HepG2 (cell line): Measurements from ENCODE around the gene GALNTL6. TPM values are rescaled to one million over a fixed set of nuclear protein-coding genes. Genes with fewer than 3 reads are reported as not detected.

Experiments
- ATAC-seq: fragments of 200-7000 bp; cut with Tn5 transposase; 3 replicates; pipeline ENCODE4 v1.9.1; 2020; ENCODE audit warnings: mild to moderate bottlenecking, moderate library complexity
- BruUV-seq: library from RNA; stranded (reverse); fragments of 400-500 nt; replicated peaks from 2 replicates; lab custom pipeline; 2021; lab: Mats Ljungman, UMichigan
- CTCF ChIA-PET: fragments of 300-600 bp; formaldehyde crosslinking; extraction: SDS; loops from one replicate; lab custom pipeline; 2021; ENCODE audit warnings: low total read pairs, inconsistent platforms, low intra/inter-chr PET ratio; lab: Yijun Ruan, JAX
- POLR2A ChIA-PET: fragments of 350-600 bp; sonication (Branson Sonifier 250); formaldehyde crosslinking; loops from one replicate; lab custom pipeline; 2020; ENCODE audit warnings: antibody characterized with exemption, inconsistent platforms; lab: Yijun Ruan, JAX
- DNase-seq: peaks from one replicate; pipeline ENCODE4 v3.0.0-alpha.2; 2015; ENCODE audit warnings: low spot score
- FAIRE-seq: peaks from 3 replicates; lab custom pipeline; 2011; peaks lifted over from hg19 to GRCh38; lab: Jason Lieb, UNC
- H2AFZ ChIP-seq: one replicate; pipeline ENCODE4 v1.6.1; 2011; ENCODE audit warnings: low read length, inconsistent platforms
- H3K27ac ChIP-seq: fragments of 300-600 bp; 3 replicates; pipeline ENCODE4 v1.8.0; 2011; ENCODE audit warnings: mixed run types, mild to moderate bottlenecking, mixed read lengths, low read length, inconsistent platforms; ENCODE audit not compliant: insufficient read depth; ENCODE audit errors: extremely low read length
- H3K27me3 ChIP-seq, 2 experiments: fragments of 200-600 bp in 1 of 2; 2 replicates in 1 of 2; 3 replicates in 1 of 2; pipeline versions ENCODE4 v1.6.0 to v1.8.0; 2011; ENCODE audit warnings: low read length in 2 of 2, mild to moderate bottlenecking in 2 of 2, moderate library complexity in 2 of 2, inconsistent platforms in 1 of 2; ENCODE audit not compliant: insufficient read depth in 2 of 2, control insufficient read depth in 1 of 2
- H3K36me3 ChIP-seq, 2 experiments: fragments of 200-600 bp in 1 of 2; replicated peaks in 1 of 2; 2 replicates in 1 of 2; 3 replicates in 1 of 2; pipeline versions ENCODE4 v1.5.1 to v1.8.0; 2011; ENCODE audit warnings: low read length in 2 of 2, inconsistent platforms in 1 of 2; ENCODE audit not compliant: insufficient read depth in 2 of 2, control insufficient read depth in 1 of 2
- H3K4me1 ChIP-seq: 2 replicates; pipeline ENCODE4 v1.5.1; 2012; ENCODE audit warnings: low read length, inconsistent platforms; ENCODE audit not compliant: insufficient read depth
- H3K4me2 ChIP-seq: 2 replicates; pipeline ENCODE4 v1.6.0; 2011; ENCODE audit warnings: low read depth, low read length, inconsistent platforms
- H3K4me3 ChIP-seq, 3 experiments: fragments of 200-600 bp in 1 of 3; sonication (generic), shearing (Covaris generic) in 1 of 3; replicated peaks in 1 of 3; 2 replicates each; pipeline ENCODE4 v1.5.1; 2011 to 2016; ENCODE audit warnings: low read length in 3 of 3, inconsistent platforms in 2 of 3, low read depth in 2 of 3, mild to moderate bottlenecking in 2 of 3, control low read depth in 1 of 3, mixed read lengths in 1 of 3; ENCODE audit not compliant: insufficient read depth in 1 of 3
- H3K79me2 ChIP-seq: one replicate; pipeline ENCODE4 v1.6.1; 2011; ENCODE audit warnings: low read length, inconsistent platforms; ENCODE audit not compliant: insufficient read depth
- H3K9ac ChIP-seq: 2 replicates; pipeline ENCODE4 v1.6.0; 2011; ENCODE audit warnings: mild to moderate bottlenecking, low read depth, low read length, inconsistent platforms; ENCODE audit not compliant: insufficient read depth
- H3K9me3 ChIP-seq: 2 replicates; pipeline ENCODE4 v1.5.1; 2012; ENCODE audit warnings: mild to moderate bottlenecking, low read length
- H4K20me1 ChIP-seq: 2 replicates; pipeline ENCODE4 v1.6.0; 2011; ENCODE audit warnings: inconsistent platforms, mild to moderate bottlenecking, low read length, moderate library complexity; ENCODE audit not compliant: insufficient read depth
- ARHGAP35 ChIP-seq: sonication (generic); formaldehyde crosslinking; IDR thresholded peaks from 2 replicates; pipeline ENCODE4 v1.9.0; 2022; ENCODE audit warnings: mild to moderate bottlenecking, inconsistent platforms, moderate library complexity, missing genetic modification reagents, borderline replicate concordance
- BORCS8-MEF2B ChIP-seq: sonication (generic); formaldehyde crosslinking; IDR thresholded peaks from 2 replicates; pipeline ENCODE4 v1.8.0; 2022; ENCODE audit warnings: mild to moderate bottlenecking, missing genetic modification reagents
- KAT8 ChIP-seq: IDR thresholded peaks from 2 replicates; pipeline ENCODE4 v1.6.1; 2016; ENCODE audit warnings: missing genetic modification reagents, missing compliant biosample characterization
- KDM1A ChIP-seq: IDR thresholded peaks from 2 replicates; pipeline ENCODE4 v1.6.1; 2016; ENCODE audit warnings: missing compliant biosample characterization
- MAZ ChIP-seq, 2 experiments: sonication (generic) in 1 of 2; formaldehyde crosslinking in 1 of 2; IDR thresholded peaks; 2 replicates each; pipeline versions ENCODE4 v1.5.0 to v1.6.1; 2012 to 2020; ENCODE audit warnings: low read depth in 2 of 2, mild to moderate bottlenecking in 2 of 2, borderline replicate concordance in 1 of 2, improper control_type of control experiment in 1 of 2, low read length in 1 of 2, missing genetic modification reagents in 1 of 2, moderate library complexity in 1 of 2
- MBNL3 ChIP-seq: fragments of 250-450 bp; sonication (Bioruptor Pico); conservative IDR thresholded peaks from 2 replicates; pipeline ENCODE4 v1.8.0; 2022; ENCODE audit warnings: mild to moderate bottlenecking, inconsistent platforms
- REL ChIP-seq: sonication (generic); formaldehyde crosslinking; conservative IDR thresholded peaks from 2 replicates; pipeline ENCODE4 v1.8.0; 2022; ENCODE audit warnings: mild to moderate bottlenecking, missing genetic modification reagents, moderate library complexity
- RXRB ChIP-seq: IDR thresholded peaks from 2 replicates; pipeline ENCODE4 v1.6.1; 2016; ENCODE audit warnings: borderline replicate concordance, missing genetic modification reagents, missing compliant biosample characterization
- SETDB1 ChIP-seq: sonication (generic); formaldehyde crosslinking; IDR thresholded peaks from 2 replicates; pipeline ENCODE4 v1.5.1; 2020; ENCODE audit warnings: missing genetic modification reagents, mild to moderate bottlenecking, borderline replicate concordance
- THYN1 ChIP-seq: sonication (generic); formaldehyde crosslinking; IDR thresholded peaks from 2 replicates; pipeline ENCODE4 v1.8.1; 2023; ENCODE audit warnings: low read depth, mild to moderate bottlenecking, moderate library complexity, missing genetic modification reagents, borderline replicate concordance
- TP53 ChIP-seq: sonication (generic); formaldehyde crosslinking; conservative IDR thresholded peaks from 2 replicates; pipeline ENCODE4 v1.4.0; 2020; ENCODE audit warnings: missing genetic modification reagents
- YEATS4 ChIP-seq: sonication (generic); formaldehyde crosslinking; IDR thresholded peaks from 2 replicates; pipeline ENCODE4 v1.4.0; 2020; ENCODE audit warnings: missing genetic modification reagents, borderline replicate concordance
- ZBTB21 ChIP-seq: sonication (generic); formaldehyde crosslinking; IDR thresholded peaks from 2 replicates; pipeline ENCODE4 v1.4.0; 2020; ENCODE audit warnings: missing genetic modification reagents
- ZNF143 ChIP-seq: sonication (generic); formaldehyde crosslinking; IDR thresholded peaks from 2 replicates; pipeline ENCODE4 v1.4.0; 2020; ENCODE audit warnings: missing genetic modification reagents
- ZNF329 ChIP-seq: sonication (generic); formaldehyde crosslinking; IDR thresholded peaks from 2 replicates; pipeline ENCODE4 v1.9.0; 2021; ENCODE audit warnings: low read depth, mild to moderate bottlenecking, missing genetic modification reagents
- ZNF510 ChIP-seq: sonication (generic); formaldehyde crosslinking; IDR thresholded peaks from 2 replicates; pipeline ENCODE4 v1.4.0; 2020; ENCODE audit warnings: low read depth, mild to moderate bottlenecking, missing genetic modification reagents
- ZNF572 ChIP-seq: sonication (generic); formaldehyde crosslinking; IDR thresholded peaks from 2 replicates; pipeline ENCODE4 v1.5.1; 2020; ENCODE audit warnings: mild to moderate bottlenecking, missing genetic modification reagents
- ZNF776 ChIP-seq: sonication (generic); formaldehyde crosslinking; IDR thresholded peaks from 2 replicates; pipeline ENCODE4 v1.4.0; 2020; ENCODE audit warnings: mild to moderate bottlenecking, missing genetic modification reagents
- WGBS: methylation state at CpG from one replicate; pipeline ENCODE4 v1.1.6; 2017; ENCODE audit warnings: low lambda C conversion rate; 5-methylcytosine and 5-hydroxymethylcytosine counted together
- in situ Hi-C: cut with HindIII; loops from 2 replicates; pipeline ENCODE4 v1.10.0; 2017; ENCODE audit warnings: low pct_unique_long_range_greater_than_20kb; ENCODE audit not compliant: extremely low pct_ligation_motif_present
- intact Hi-C: fragments of 100-400 bp; cut with micrococcal nuclease; formaldehyde crosslinking; loops from one replicate; pipeline ENCODE4 v1.10.0; 2022; ENCODE audit not compliant: unreplicated experiment
- polyA plus RNA-seq, 8 experiments: library from polyadenylated mRNA; depleted of rRNA in 3 of 8; stranded (reverse) in 7 of 8; unstranded in 1 of 8; fragments of >200 nt; fragmentation: Illumina TruSeq in 4 of 8; extraction: Trizol in 4 of 8; gene quantifications; 2 replicates each; pipeline versions ENCODE4 v1.2.1 to v1.2.3, GENCODE V29; 2011 to 2016; ENCODE audit warnings: low read depth in 4 of 8, missing spikeins in 1 of 8, mixed read lengths in 1 of 8; ENCODE audit not compliant: insufficient read depth in 1 of 8
- total RNA-seq, 5 experiments: library from RNA; depleted of rRNA; stranded (reverse); fragments of >200 nt; fragmentation: Illumina TruSeq; extraction: Trizol; gene quantifications; 2 replicates each; pipeline ENCODE4 v1.2.3, GENCODE V29; 2016; ENCODE audit warnings: low read depth in 1 of 5

The GALNTL6 gene
- total and polyA plus RNA-seq, 2 of the 13 experiments (the other 11 are each of a cell fraction or from before 2014, with no cell fraction given) = not detected

DNA sequence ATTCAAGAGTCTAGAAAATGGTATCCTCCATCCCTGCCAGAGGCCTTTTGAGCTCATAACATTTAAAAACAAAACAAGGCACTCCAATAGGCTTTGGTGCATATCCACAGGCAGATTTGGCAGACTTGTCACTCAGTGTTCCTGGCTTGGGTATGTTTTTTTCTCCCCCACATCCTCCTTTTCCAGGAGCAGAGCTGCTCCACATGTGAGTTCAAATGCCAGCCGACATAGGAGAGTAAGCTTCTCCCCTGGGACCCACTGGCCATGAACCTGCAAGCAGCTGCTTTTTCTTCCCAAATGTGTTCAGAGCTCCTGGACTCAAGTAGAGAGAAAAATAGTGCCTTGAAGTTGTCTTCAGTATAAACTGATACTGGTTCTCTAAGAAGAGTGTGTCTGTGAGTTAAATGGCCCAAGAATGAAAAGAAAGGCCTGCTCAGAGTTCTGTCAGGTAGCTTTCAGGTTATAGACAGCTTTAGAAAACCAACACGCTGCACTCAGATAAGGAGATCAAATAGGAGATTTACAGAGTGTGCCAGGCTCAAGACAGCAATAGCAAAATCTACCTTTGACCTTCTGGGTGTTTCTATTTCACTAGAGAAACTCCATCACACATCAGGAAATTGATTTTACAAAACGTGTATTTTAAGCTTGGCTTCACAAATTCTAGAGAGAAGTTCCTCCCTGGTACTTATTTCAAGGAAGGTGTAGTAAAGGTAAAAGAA is 1192.9 kb downstream of the GALNTL6 start (continued):
- TF ChIP-seq MAZ (IDR thresholded peaks at IDR 0.05; ENCODE audit: borderline replicate concordance, low read depth, low read length) (no peak), MAZ (CRISPR knock-in tag; IDR thresholded peaks at IDR 0.05; ENCODE audit: low read depth) (no peak)
- TF ChIP-seq, all 625 proteins: peak for 0

DNA sequence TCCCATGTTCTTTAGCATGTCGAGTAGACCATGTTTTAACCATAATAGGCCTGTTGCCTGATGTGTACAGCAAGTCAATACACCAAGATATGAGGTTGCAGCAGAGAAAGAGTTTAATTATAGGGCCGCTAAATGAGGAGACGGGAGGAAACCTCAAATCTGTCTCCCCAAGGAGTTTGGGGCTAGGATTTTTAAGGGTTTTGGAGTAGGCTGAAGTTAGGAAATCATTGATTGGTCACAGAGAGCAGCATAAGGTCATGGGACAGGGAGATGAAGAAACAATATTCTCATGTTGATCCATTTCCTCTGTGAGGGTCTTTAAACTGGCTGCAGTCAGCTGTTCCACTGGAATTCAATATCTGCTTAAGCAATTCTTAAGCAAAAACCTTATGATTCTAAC is 1195.2 kb downstream of the GALNTL6 start:
- Histone ChIP-seq H3K27ac (no peak overlapping the region), H3K9me3 (no peaks in the 10 kb centered on the region), H3K4me2 (no peak overlapping the region), H3K27me3 (peaks cover 0 to 3% of the 10 kb centered on the region in 2 experiments; a peak in 2 of 5 replicates), H3K79me2 (no peaks in the 10 kb centered on the region), H3K9ac (no peak overlapping the region), H3K4me1 (no peaks in the 10 kb centered on the region), H2AFZ (no peak overlapping the region), H3K36me3 (no peaks in the 10 kb centered on the region), H4K20me1 (no peaks in the 10 kb centered on the region), H3K4me3 (no peak overlapping the region)
- CTCF ChIA-PET = no interaction called here
- 12% methylated on average over 3 of the region's 3 CpGs for WGBS
- DNase-seq (no peak), ATAC-seq (no peak), FAIRE-seq (no peak)
- in situ Hi-C loops (loop anchor here (25.0 kb wide), 1 partner anchor 404 kb away; no protein-coding TSS in a partner anchor), intact Hi-C loops (no loop called here)
- no TSS peak for BruUV-seq
- TF ChIP-seq ZNF776 (CRISPR knock-in tag) (no peak), RXRB (CRISPR knock-in tag) (no peak), ZNF572 (CRISPR knock-in tag) (no peak), TP53 (CRISPR knock-in tag) (no peak), REL (no peak), KAT8 (CRISPR knock-in tag) (no peak), THYN1 (CRISPR knock-in tag) (no peak), ZNF329 (CRISPR knock-in tag) (no peak), MBNL3 (CRISPR knock-in tag) (no peak), KDM1A (CRISPR knock-in tag) (no peak), BORCS8-MEF2B (CRISPR knock-in tag) (no peak), ZNF510 (CRISPR knock-in tag) (no peak), YEATS4 (CRISPR knock-in tag) (no peak), ZNF143 (CRISPR knock-in tag) (no peak), SETDB1 (no peak), ZBTB21 (no peak), ARHGAP35 (CRISPR knock-in tag) (no peak)
- POLR2A ChIA-PET = no interaction called here
